Choroid plexus epithelial cell (primary cell): Measurements from ENCODE around the gene PLEKHG3.

Experiments used
- DNase-seq: peaks from one replicate; pipeline ENCODE4 v3.0.0-alpha.2; 2010; ENCODE audit warnings: low read depth
- H3K4me3 ChIP-seq: 2 replicates; pipeline ENCODE4 v1.5.1; 2011; ENCODE audit warnings: low read depth, mild to moderate bottlenecking, control low read depth, low read length, moderate library complexity
- TF ChIP-seq, protein P1 (sequence below): conservative IDR thresholded peaks from 2 replicates; pipeline ENCODE4 v1.5.1; 2011; ENCODE audit warnings: low read depth, mild to moderate bottlenecking, control low read depth, inconsistent platforms, low read length, moderate library complexity

Gene PLEKHG3

GRCh38 chr14:64761441-64762043 lies 57.3 kb downstream of the PLEKHG3 start:
- DNase-seq, result peak; percentile 20
- TF ChIP-seq, protein P1, sequence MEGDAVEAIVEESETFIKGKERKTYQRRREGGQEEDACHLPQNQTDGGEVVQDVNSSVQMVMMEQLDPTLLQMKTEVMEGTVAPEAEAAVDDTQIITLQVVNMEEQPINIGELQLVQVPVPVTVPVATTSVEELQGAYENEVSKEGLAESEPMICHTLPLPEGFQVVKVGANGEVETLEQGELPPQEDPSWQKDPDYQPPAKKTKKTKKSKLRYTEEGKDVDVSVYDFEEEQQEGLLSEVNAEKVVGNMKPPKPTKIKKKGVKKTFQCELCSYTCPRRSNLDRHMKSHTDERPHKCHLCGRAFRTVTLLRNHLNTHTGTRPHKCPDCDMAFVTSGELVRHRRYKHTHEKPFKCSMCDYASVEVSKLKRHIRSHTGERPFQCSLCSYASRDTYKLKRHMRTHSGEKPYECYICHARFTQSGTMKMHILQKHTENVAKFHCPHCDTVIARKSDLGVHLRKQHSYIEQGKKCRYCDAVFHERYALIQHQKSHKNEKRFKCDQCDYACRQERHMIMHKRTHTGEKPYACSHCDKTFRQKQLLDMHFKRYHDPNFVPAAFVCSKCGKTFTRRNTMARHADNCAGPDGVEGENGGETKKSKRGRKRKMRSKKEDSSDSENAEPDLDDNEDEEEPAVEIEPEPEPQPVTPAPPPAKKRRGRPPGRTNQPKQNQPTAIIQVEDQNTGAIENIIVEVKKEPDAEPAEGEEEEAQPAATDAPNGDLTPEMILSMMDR, result peak; percentile 20
- no peak overlapping the region for H3K4me3 ChIP-seq

GRCh38 chr14:64762044-64763034 lies 58.1 kb downstream of the PLEKHG3 start:
- DNase-seq, result peak; percentile 95

GRCh38 chr14:64763085-64763782 lies 59.0 kb downstream of the PLEKHG3 start:
- H3K4me3 ChIP-seq, result no peak overlapping the region
- TF ChIP-seq, protein P1, result no peak
- DNase-seq, result no peak

More at GRCh38 chr14:64762044-64763034, 58.1 kb downstream of the PLEKHG3 start:
- TF ChIP-seq, protein P1, result no peak
- no peak overlapping the region for H3K4me3 ChIP-seq

GRCh38 chr14:64763801-64764621 lies 59.8 kb downstream of the PLEKHG3 start:
- peak; percentile 46 for DNase-seq
- H3K4me3 ChIP-seq, result no peak overlapping the region
- TF ChIP-seq, protein P1, result peak; percentile 18

DNA sequence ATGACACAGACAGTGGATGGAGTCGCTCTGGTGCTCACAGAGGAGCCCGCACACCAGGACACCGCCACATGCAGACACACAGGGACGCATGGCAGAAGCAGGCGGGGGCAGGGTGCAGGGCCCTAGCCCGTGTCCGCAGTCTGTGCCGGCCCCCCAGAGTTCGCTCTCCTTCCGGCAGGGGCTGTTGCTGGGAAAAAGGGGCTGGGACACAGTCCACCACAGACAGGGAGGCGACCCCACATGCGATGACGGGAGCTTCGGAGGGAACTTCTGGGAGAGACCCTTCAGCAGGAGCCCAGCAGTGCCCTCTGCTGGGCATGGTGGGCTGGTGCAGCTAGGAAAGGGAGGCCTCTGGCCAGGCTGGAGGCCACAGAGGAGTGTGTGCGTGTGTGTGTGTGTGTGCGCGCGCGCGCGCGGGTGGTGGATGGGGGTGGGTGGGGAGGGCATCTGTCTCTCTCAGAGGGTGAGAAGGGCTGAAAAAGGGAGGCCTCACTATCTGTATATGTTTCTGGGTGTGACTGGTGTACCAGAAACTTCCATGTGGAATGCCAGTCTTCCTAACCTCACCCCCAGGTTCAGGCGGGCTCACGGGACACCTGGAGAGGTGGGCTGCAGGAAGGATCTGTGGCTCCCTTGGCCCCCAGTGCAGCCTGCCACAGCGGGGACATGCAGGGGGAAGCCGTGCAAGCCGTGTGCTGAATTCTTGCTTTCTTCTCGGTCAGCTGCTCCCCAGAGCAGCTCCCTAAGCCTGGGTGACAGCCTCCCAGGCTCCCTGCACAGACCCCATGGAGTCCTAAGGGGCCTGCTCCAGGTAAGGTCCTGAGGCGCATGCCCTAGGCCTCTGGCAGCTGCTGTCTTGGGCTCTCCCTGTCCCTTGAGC lies 60.7 kb downstream of the PLEKHG3 start:
- TF ChIP-seq, protein P1, result peak; percentile 94
- H3K4me3 ChIP-seq, result peak overlapping the region; percentile 39
- peak; percentile 78 for DNase-seq
